H9 (cell line): Measurements from ENCODE around the gene L3MBTL4. TPM values are rescaled to one million over a fixed set of nuclear protein-coding genes. Genes with fewer than 3 reads are reported as not detected.
"Not testable (repeated sequence)": the region's sequence is repeated elsewhere in the genome, so short reads cannot be mapped to it uniquely, and the experiment has no call there.

Experiments
- DNase-seq: peaks from one replicate; pipeline ENCODE4 v3.0.0-alpha.2; 2017
- H2AFZ ChIP-seq: one replicate; pipeline ENCODE4 v1.6.1; 2013; ENCODE audit warnings: mild to moderate bottlenecking, low read length, control low read depth, moderate library complexity
- H2AK5ac ChIP-seq: 2 replicates; pipeline ENCODE4 v1.6.1; 2013; ENCODE audit warnings: low read length, control low read depth, mixed read lengths; ENCODE audit not compliant: insufficient read length
- H2BK120ac ChIP-seq: one replicate; pipeline ENCODE4 v1.6.1; 2013; ENCODE audit warnings: low read depth, mild to moderate bottlenecking, low read length, control low read depth, inconsistent platforms; ENCODE audit not compliant: poor library complexity, severe bottlenecking
- H2BK12ac ChIP-seq: 2 replicates; pipeline ENCODE4 v1.6.1; 2013; ENCODE audit warnings: low read length, control low read depth, mixed read lengths, low read depth; ENCODE audit not compliant: insufficient read length
- H2BK15ac ChIP-seq: 2 replicates; pipeline ENCODE4 v1.6.1; 2013; ENCODE audit warnings: low read depth, low read length, control low read depth
- H2BK20ac ChIP-seq: one replicate; pipeline ENCODE4 v1.6.1; 2013; ENCODE audit warnings: low read depth, mild to moderate bottlenecking, low read length, control low read depth, inconsistent platforms; ENCODE audit not compliant: poor library complexity, severe bottlenecking
- H2BK5ac ChIP-seq: 2 replicates; pipeline ENCODE4 v1.6.1; 2013; ENCODE audit warnings: low read length, control low read depth, mixed read lengths; ENCODE audit not compliant: insufficient read length
- H3K14ac ChIP-seq: 2 replicates; pipeline ENCODE4 v1.6.1; 2013; ENCODE audit warnings: low read length, control low read depth; ENCODE audit not compliant: insufficient read depth
- H3K18ac ChIP-seq: 2 replicates; pipeline ENCODE4 v1.6.1; 2013; ENCODE audit warnings: low read depth, mild to moderate bottlenecking, mixed read lengths, low read length, control low read depth; ENCODE audit not compliant: insufficient read length
- H3K23ac ChIP-seq: 2 replicates; pipeline ENCODE4 v1.6.1; 2013; ENCODE audit warnings: low read length, control low read depth, mixed read lengths, low read depth; ENCODE audit not compliant: insufficient read length
- H3K23me2 ChIP-seq: 2 replicates; pipeline ENCODE4 v1.6.1; 2013; ENCODE audit warnings: low read depth, mild to moderate bottlenecking, mixed read lengths, low read length, control low read depth; ENCODE audit not compliant: insufficient read length, poor library complexity, severe bottlenecking
- H3K27ac ChIP-seq: 2 replicates; pipeline ENCODE4 v1.5.1; 2013; ENCODE audit warnings: low read length, control low read depth, mixed read lengths, low read depth; ENCODE audit not compliant: insufficient read length
- H3K27me3 ChIP-seq: 2 replicates; pipeline ENCODE4 v1.6.1; 2013; ENCODE audit warnings: low read length, control low read depth, inconsistent platforms; ENCODE audit not compliant: insufficient read depth
- H3K4ac ChIP-seq: 2 replicates; pipeline ENCODE4 v1.6.1; 2013; ENCODE audit warnings: low read depth, mild to moderate bottlenecking, control low read depth, inconsistent platforms, low read length, moderate library complexity
- H3K4me1 ChIP-seq: 2 replicates; pipeline ENCODE4 v1.6.1; 2013; ENCODE audit warnings: low read length, control low read depth, inconsistent platforms; ENCODE audit not compliant: insufficient read depth
- H3K4me2 ChIP-seq: 2 replicates; pipeline ENCODE4 v1.6.1; 2013; ENCODE audit warnings: low read length, control low read depth, mixed read lengths; ENCODE audit not compliant: insufficient read length, insufficient read depth
- H3K56ac ChIP-seq: 2 replicates; pipeline ENCODE4 v1.6.1; 2013; ENCODE audit warnings: low read depth, mild to moderate bottlenecking, mixed read lengths, low read length, control low read depth; ENCODE audit not compliant: insufficient read length
- H3K79me1 ChIP-seq: 2 replicates; pipeline ENCODE4 v1.6.1; 2013; ENCODE audit warnings: low read depth, mild to moderate bottlenecking, moderate library complexity, low read length, control low read depth, inconsistent platforms; ENCODE audit not compliant: insufficient read depth, poor library complexity, severe bottlenecking
- H3K79me2 ChIP-seq: 2 replicates; pipeline ENCODE4 v1.6.1; 2013; ENCODE audit warnings: low read length, control low read depth, inconsistent platforms; ENCODE audit not compliant: insufficient read depth
- H3K9ac ChIP-seq: 2 replicates; pipeline ENCODE4 v1.6.1; 2013; ENCODE audit warnings: low read length, control low read depth, mixed read lengths; ENCODE audit not compliant: insufficient read length; ENCODE audit errors: extremely low read depth
- H3K9me3 ChIP-seq: one replicate; pipeline ENCODE4 v1.6.1; 2013; ENCODE audit warnings: low read depth, low read length, inconsistent platforms; ENCODE audit not compliant: control insufficient read depth
- H3T11ph ChIP-seq: one replicate; pipeline ENCODE4 v1.6.1; 2013; ENCODE audit warnings: mild to moderate bottlenecking, low read length, control low read depth, inconsistent platforms
- H4K20me1 ChIP-seq: one replicate; pipeline ENCODE4 v1.6.1; 2013; ENCODE audit not compliant: control insufficient read depth, insufficient read length, insufficient read depth
- H4K5ac ChIP-seq: 2 replicates; pipeline ENCODE4 v1.6.1; 2013; ENCODE audit warnings: low read depth, mild to moderate bottlenecking, mixed read lengths, low read length, control low read depth; ENCODE audit not compliant: insufficient read length
- H4K8ac ChIP-seq: replicated peaks from 2 replicates; pipeline ENCODE4 v1.6.1; 2013; ENCODE audit warnings: low read length, control low read depth, mixed read lengths, low read depth; ENCODE audit not compliant: insufficient read length
- H4K91ac ChIP-seq: 2 replicates; pipeline ENCODE4 v1.6.1; 2013; ENCODE audit warnings: low read depth, mild to moderate bottlenecking, moderate library complexity, mixed read lengths, low read length, control low read depth; ENCODE audit not compliant: insufficient read length
- H3K27ac Mint-ChIP-seq, 3 experiments: 2 replicates in 2 of 3; 3 replicates in 1 of 3; pipeline ENCODE4 v1.8.0; 2020 to 2021; ENCODE audit warnings: mixed read lengths in 3 of 3, mild to moderate bottlenecking in 1 of 3, moderate library complexity in 1 of 3
- H3K27me3 Mint-ChIP-seq: 2 replicates; pipeline ENCODE4 v1.8.0; 2021; ENCODE audit warnings: low read depth, mild to moderate bottlenecking, moderate library complexity, mixed read lengths
- H3K36me3 Mint-ChIP-seq, 3 experiments: 2 replicates in 2 of 3; 3 replicates in 1 of 3; pipeline ENCODE4 v1.8.0; 2020 to 2021; ENCODE audit warnings: low read depth in 3 of 3, mixed read lengths in 3 of 3; ENCODE audit not compliant: insufficient read depth in 1 of 3
- H3K4me1 Mint-ChIP-seq, 2 experiments: 2 replicates each; pipeline ENCODE4 v1.8.0; 2020; ENCODE audit warnings: mixed read lengths in 2 of 2
- H3K4me3 Mint-ChIP-seq, 2 experiments: 2 replicates in 1 of 2; 3 replicates in 1 of 2; pipeline ENCODE4 v1.8.0; 2020 to 2021; ENCODE audit warnings: mild to moderate bottlenecking in 2 of 2, mixed read lengths in 2 of 2, moderate library complexity in 1 of 2
- H3K9me3 Mint-ChIP-seq, 2 experiments: 2 replicates in 1 of 2; 3 replicates in 1 of 2; pipeline ENCODE4 v1.8.0; 2020; ENCODE audit warnings: mild to moderate bottlenecking in 2 of 2, mixed read lengths in 2 of 2, moderate library complexity in 1 of 2
- WGBS: extraction: QIAGEN DNeasy Blood & Tissue Kit; methylation state at CpG from one replicate; pipeline ENCODE4 v1.1.7; 2013; ENCODE audit warnings: missing lambda C conversion rate, low lambda C conversion rate, mixed read lengths; ENCODE audit not compliant: insufficient read length; ENCODE audit errors: extremely low coverage; 5-methylcytosine and 5-hydroxymethylcytosine counted together
- total RNA-seq: library from RNA; stranded (reverse); gene quantifications from 2 replicates; pipeline ENCODE4 v1.2.1, GENCODE V29; 2021
- TF ChIP-seq, protein P1 (sequence below): fragments of 200-600 bp; sonication (generic); conservative IDR thresholded peaks from 3 replicates; pipeline ENCODE4 v1.8.0; 2021; ENCODE audit warnings: antibody characterized with exemption, mild to moderate bottlenecking

L3MBTL4 gene
- total RNA-seq, 1 experiment from 2014 or later: 1.9 TPM

GRCh38 chr18:6409933-6410332 is 4.8 kb downstream of the L3MBTL4 start:
- Histone ChIP-seq H2AFZ (no peak overlapping the region), H3K4me1 (peaks cover 4% of the 10 kb centered on the region; the same call in 1 of the 2 replicates), H3K27ac (no peak overlapping the region), H2BK12ac (no peak overlapping the region), H2BK120ac (no peak overlapping the region), H2AK5ac (no peak overlapping the region), H3T11ph (no peak overlapping the region), H3K23me2 (peaks cover 8% of the 10 kb centered on the region), H4K91ac (no peak overlapping the region), H3K79me1 (no peaks in the 10 kb centered on the region), H4K20me1 (no peaks in the 10 kb centered on the region), H4K8ac (no peak overlapping the region), H3K9ac (no peak overlapping the region), H3K27me3 (peaks cover 3% of the 10 kb centered on the region; the same call in 1 of the 2 replicates), H4K5ac (no peak overlapping the region), H3K79me2 (no peaks in the 10 kb centered on the region), H3K56ac (no peak overlapping the region), H2BK20ac (no peak overlapping the region), H3K9me3 (no peaks in the 10 kb centered on the region), H3K14ac (no peak overlapping the region), H3K23ac (no peak overlapping the region), H2BK15ac (no peak overlapping the region), H3K18ac (no peak overlapping the region), H3K4ac (no peak overlapping the region), H2BK5ac (no peak overlapping the region), H3K4me2 (no peak overlapping the region)
- H3K27ac Mint-ChIP-seq: no peak overlapping the region
- TF ChIP-seq, protein P1, sequence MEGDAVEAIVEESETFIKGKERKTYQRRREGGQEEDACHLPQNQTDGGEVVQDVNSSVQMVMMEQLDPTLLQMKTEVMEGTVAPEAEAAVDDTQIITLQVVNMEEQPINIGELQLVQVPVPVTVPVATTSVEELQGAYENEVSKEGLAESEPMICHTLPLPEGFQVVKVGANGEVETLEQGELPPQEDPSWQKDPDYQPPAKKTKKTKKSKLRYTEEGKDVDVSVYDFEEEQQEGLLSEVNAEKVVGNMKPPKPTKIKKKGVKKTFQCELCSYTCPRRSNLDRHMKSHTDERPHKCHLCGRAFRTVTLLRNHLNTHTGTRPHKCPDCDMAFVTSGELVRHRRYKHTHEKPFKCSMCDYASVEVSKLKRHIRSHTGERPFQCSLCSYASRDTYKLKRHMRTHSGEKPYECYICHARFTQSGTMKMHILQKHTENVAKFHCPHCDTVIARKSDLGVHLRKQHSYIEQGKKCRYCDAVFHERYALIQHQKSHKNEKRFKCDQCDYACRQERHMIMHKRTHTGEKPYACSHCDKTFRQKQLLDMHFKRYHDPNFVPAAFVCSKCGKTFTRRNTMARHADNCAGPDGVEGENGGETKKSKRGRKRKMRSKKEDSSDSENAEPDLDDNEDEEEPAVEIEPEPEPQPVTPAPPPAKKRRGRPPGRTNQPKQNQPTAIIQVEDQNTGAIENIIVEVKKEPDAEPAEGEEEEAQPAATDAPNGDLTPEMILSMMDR: no peak
- H3K4me1 Mint-ChIP-seq: peaks cover 18 to 19% of the 10 kb centered on the region in 2 experiments
- DNase-seq: no peak
- H3K4me3 Mint-ChIP-seq: no peak overlapping the region
- H3K27me3 Mint-ChIP-seq: peaks cover 27% of the 10 kb centered on the region
- no peaks in the 10 kb centered on the region for H3K36me3 Mint-ChIP-seq
- no peaks in the 10 kb centered on the region for H3K9me3 Mint-ChIP-seq
- no CpG with 5 or more reads among the region's 7 CpGs for WGBS

- not testable (repeated sequence) for H4K91ac ChIP-seq, H2BK5ac ChIP-seq, H3K14ac ChIP-seq, H2BK120ac ChIP-seq, H3K9me3 ChIP-seq, H3K4ac ChIP-seq, H3K23me2 ChIP-seq, H3K27ac Mint-ChIP-seq, H2BK12ac ChIP-seq, H3K9ac ChIP-seq, H3K18ac ChIP-seq, H3K4me3 Mint-ChIP-seq, H3K23ac ChIP-seq, H3K27ac ChIP-seq, H2BK20ac ChIP-seq, DNase-seq, H3K9me3 Mint-ChIP-seq, H3K4me1 ChIP-seq, H3K36me3 Mint-ChIP-seq, H2AK5ac ChIP-seq, H4K8ac ChIP-seq, H3T11ph ChIP-seq, H3K79me2 ChIP-seq, H2BK15ac ChIP-seq, H2AFZ ChIP-seq, H3K56ac ChIP-seq, H3K79me1 ChIP-seq, H3K27me3 ChIP-seq, H4K20me1 ChIP-seq, H4K5ac ChIP-seq, H3K4me2 ChIP-seq
- peaks cover 21% of the 10 kb centered on the region for H3K27me3 Mint-ChIP-seq
- WGBS: no CpG with 5 or more reads among the region's 8 CpGs
- H3K4me1 Mint-ChIP-seq: peaks cover 16% of the 10 kb centered on the region in 2 experiments
Observed at GRCh38 chr18:6408543-6408942, 6.2 kb downstream of the L3MBTL4 start.
